Adrenal gland (tissue), 12 donors: Measurements from ENCODE around the gene ACOX1. TPM values are rescaled to one million over a fixed set of nuclear protein-coding genes. Genes with fewer than 3 reads are reported as not detected.

Experiments
- DNase-seq, 7 donors: peaks; one replicate each; pipeline ENCODE4 v3.0.0-alpha.2; 2019 to 2020
- H3K27ac ChIP-seq, 5 donors: fragments of 200-600 bp; sonication (generic) in 4 of 5; 1 replicate in 3 of 5; 2 replicates in 2 of 5; pipeline versions ENCODE4 v1.5.1 to v1.8.0; 2016 to 2020; ENCODE audit warnings: mild to moderate bottlenecking in 1 of 5
- H3K27me3 ChIP-seq: fragments of 200-600 bp; 2 replicates; pipeline ENCODE4 v1.8.0; 2021
- H3K36me3 ChIP-seq, 2 donors: fragments of 200-600 bp; replicated peaks in 1 of 2; 1 replicate in 1 of 2; 2 replicates in 1 of 2; pipeline versions ENCODE4 v1.5.1 to v1.8.0; 2018 to 2022
- H3K4me1 ChIP-seq, 2 donors: fragments of 200-600 bp; replicated peaks in 1 of 2; 1 replicate in 1 of 2; 2 replicates in 1 of 2; pipeline versions ENCODE4 v1.5.1 to v1.8.0; 2018 to 2021
- H3K4me3 ChIP-seq, 4 donors: fragments of 200-600 bp; sonication (generic) in 3 of 4; one replicate each; pipeline ENCODE4 v1.5.1; 2016 to 2018
- H3K9me3 ChIP-seq, 3 donors: fragments of 200-600 bp; sonication (generic) in 1 of 3; replicated peaks in 1 of 3; 1 replicate in 2 of 3; 2 replicates in 1 of 3; pipeline versions ENCODE4 v1.5.1 to v1.8.0; 2016 to 2021
- POLR2A ChIP-seq, 2 donors: fragments of 450-650 bp; IDR thresholded peaks; one replicate each; pipeline ENCODE4 v1.6.1; 2017; ENCODE audit warnings: antibody characterized with exemption in 2 of 2, mild to moderate bottlenecking in 2 of 2, moderate library complexity in 1 of 2
- WGBS, 4 donors: extraction: QIAGEN DNeasy Blood & Tissue Kit in 2 of 4; methylation state at CpG; one replicate each; pipeline versions ENCODE4 v1.1.5 to v1.1.7; 2013 to 2017; 5-methylcytosine and 5-hydroxymethylcytosine counted together
- intact Hi-C, 2 donors: fragments of 100-400 bp; cut with DNase I; formaldehyde crosslinking; loops; one replicate each; pipeline versions ENCODE4 v1.14.1 to v1.15.0; 2022 to 2023
- polyA plus RNA-seq, 3 donors: library from polyadenylated mRNA; stranded (reverse); fragments of 200-250 nt in 2 of 3; fragments of 350-450 nt in 1 of 3; fragmentation: Illumina TruSeq in 1 of 3; extraction: RNeasy Lipid Tissue Mini Kit (QIAGEN cat#74804) in 1 of 3; gene quantifications; one replicate each; pipeline ENCODE4 v1.2.3, GENCODE V29; 2013 to 2014
- total RNA-seq, 9 donors: library from RNA; depleted of rRNA in 4 of 9; stranded (reverse); fragments of >200 nt in 4 of 9; fragments of 120-200 nt in 1 of 9; fragmentation: NEBNext Ultra II Directional in 1 of 9; extraction: Animal tissue kit (Norgen Biotek cat#: 25700) in 1 of 9; gene quantifications; one replicate each; pipeline versions ENCODE4 v1.1.0 to v1.2.4, GENCODE V29; 2013 to 2023
- TF ChIP-seq, protein P1 (sequence below), 6 experiments: fragments of 450-650 bp in 4 of 6; fragments of 200-600 bp in 2 of 6; sonication (generic) in 1 of 6; IDR thresholded peaks; 1 replicate in 5 of 6; 2 replicates in 1 of 6; pipeline versions ENCODE4 v1.5.1 to v1.8.0; 2016 to 2021; ENCODE audit warnings: antibody characterized with exemption in 6 of 6, mild to moderate bottlenecking in 2 of 6, moderate library complexity in 1 of 6
- donor health status: healthy with polysubstance abuse.
- donor health status: Bipolar disorder and iron deficiency.
- donor health status: DM: yes; HTN: yes; CAD: no.
- donor health status: DM: no; HTN: no; CAD: no.
- donor health status: DM: no; HTN: no; CAD: no.
- donor health status: DM: yes; HTN: yes; CAD: no.

ACOX1 gene
- total and polyA plus RNA-seq, 12 donors: 28.9 to 109 (median 69.1) TPM

DNA sequence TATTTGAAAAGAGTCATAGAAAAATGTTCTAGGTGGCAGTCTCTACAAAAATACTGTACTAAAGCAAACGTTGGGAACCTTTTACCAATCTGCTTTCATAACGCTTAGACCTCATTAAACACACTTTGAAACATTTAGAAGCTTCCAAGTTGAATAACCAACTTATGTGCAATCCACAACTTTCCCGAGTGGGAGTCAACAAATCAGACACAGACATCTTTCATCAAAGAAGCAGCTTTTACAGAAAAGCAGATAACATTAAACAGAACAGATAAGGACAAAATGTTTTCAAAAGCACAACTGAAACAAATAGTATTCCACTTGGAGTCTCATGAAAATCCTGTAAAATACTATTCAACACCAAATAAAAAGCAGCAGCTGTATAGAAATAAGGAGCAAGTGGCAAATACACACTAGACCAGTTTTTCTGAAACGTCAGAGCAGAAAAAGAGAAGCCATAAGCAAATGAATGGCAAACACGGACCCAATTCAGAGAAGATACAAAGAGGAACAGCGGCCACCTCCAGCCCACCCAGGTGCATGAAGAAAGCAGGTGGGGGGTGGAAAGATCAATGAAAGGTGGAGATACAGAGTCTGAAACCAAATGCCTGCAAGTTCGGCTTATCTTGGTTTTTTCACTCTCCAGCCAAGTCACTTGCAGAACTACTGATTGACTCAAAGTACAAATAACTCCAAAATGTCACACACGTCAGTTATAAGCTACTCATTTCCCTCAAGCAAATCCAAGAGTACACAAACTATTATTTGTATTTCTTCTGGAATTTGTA, 19.7 kb downstream of the ACOX1 start:
- intact Hi-C loops: no loop called here
- WGBS, 4 donors: 48 to 51% (median 49%) methylated on average over 8 of the region's 8 CpGs
- H3K36me3 ChIP-seq: peaks cover 0 to 27% of the 10 kb centered on the region in 2 donors
- H3K27ac ChIP-seq: no peak overlapping the region
- no peak for DNase-seq
- H3K4me3 ChIP-seq: no peak overlapping the region
- peaks cover 5 to 14% of the 10 kb centered on the region in 2 donors for H3K4me1 ChIP-seq
- no peaks in the 10 kb centered on the region for H3K27me3 ChIP-seq
- H3K9me3 ChIP-seq: no peaks in the 10 kb centered on the region
- TF ChIP-seq, protein P1, sequence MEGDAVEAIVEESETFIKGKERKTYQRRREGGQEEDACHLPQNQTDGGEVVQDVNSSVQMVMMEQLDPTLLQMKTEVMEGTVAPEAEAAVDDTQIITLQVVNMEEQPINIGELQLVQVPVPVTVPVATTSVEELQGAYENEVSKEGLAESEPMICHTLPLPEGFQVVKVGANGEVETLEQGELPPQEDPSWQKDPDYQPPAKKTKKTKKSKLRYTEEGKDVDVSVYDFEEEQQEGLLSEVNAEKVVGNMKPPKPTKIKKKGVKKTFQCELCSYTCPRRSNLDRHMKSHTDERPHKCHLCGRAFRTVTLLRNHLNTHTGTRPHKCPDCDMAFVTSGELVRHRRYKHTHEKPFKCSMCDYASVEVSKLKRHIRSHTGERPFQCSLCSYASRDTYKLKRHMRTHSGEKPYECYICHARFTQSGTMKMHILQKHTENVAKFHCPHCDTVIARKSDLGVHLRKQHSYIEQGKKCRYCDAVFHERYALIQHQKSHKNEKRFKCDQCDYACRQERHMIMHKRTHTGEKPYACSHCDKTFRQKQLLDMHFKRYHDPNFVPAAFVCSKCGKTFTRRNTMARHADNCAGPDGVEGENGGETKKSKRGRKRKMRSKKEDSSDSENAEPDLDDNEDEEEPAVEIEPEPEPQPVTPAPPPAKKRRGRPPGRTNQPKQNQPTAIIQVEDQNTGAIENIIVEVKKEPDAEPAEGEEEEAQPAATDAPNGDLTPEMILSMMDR (IDR thresholded peaks at IDR 0.05): no peak
- TF ChIP-seq POLR2A (IDR thresholded peaks at IDR 0.05): no peak

DNA sequence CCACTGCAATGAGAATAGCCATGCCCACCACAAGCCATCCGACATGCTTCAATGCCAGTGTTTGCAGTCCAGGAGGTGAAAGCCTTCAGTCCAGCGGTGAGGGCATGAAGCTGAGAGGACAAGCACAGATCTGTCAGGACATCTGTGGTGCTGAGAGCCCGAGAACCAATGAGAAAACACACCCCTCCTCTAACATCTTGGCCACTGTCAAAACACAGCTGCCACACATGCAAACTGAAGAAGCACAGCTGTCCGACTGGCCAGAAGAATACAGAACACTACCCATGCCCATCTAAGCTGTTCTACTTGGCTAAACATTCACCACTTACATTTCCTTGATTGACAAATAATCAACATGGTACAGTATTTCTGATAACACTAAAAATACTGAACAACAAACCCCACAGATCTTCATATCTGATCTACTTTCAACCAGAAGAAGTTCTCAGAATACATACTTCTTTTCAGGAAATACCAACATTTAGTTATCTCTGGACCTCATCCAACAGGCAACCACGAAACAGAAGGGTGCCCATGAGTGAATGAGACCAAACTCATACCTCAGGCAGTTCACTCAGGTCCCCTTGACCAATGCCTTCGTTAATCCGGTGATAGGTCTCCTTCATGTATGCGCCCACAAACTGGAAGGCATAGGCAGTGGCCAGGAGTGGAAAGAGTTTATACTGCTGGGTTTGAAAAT, 28.0 kb downstream of the ACOX1 start:
- no peak for DNase-seq
- H3K36me3 ChIP-seq: peaks cover 0 to 99% of the 10 kb centered on the region in 2 donors
- H3K4me3 ChIP-seq: no peak overlapping the region
- no peaks in the 10 kb centered on the region for H3K4me1 ChIP-seq
- 83 to 91% (median 89%) methylated on average over 7 to 8 of the region's 8 CpGs for WGBS, 4 donors
- no peak overlapping the region for H3K27ac ChIP-seq
- H3K27me3 ChIP-seq: no peaks in the 10 kb centered on the region
- intact Hi-C loops: no loop called here
- no peak for TF ChIP-seq POLR2A (IDR thresholded peaks at IDR 0.05)
- TF ChIP-seq, protein P1 (IDR thresholded peaks at IDR 0.05): no peak
- H3K9me3 ChIP-seq: no peaks in the 10 kb centered on the region

DNA sequence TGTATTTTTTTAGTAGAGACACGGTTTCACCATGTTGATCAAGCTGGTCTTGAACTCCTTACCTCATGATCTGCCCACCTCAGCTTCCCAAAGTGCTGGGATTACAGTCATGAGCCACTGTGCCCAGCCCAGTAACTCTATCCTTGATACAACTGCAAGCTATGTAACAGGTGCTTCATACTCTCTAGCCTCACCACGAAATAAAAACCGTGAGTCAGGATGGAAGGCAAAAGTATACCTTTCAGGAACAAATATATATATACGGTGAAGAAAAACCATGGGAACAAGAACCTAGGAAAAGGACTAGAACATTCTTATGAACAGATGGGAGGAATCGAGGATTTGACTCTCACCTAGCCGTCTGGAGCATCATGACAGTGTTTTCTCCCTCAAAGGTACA, 28.5 kb downstream of the ACOX1 start:
- H3K36me3 ChIP-seq: peaks cover 0 to 99% of the 10 kb centered on the region in 2 donors
- intact Hi-C loops: no loop called here
- WGBS, 4 donors: 89 to 96% (median 91%) methylated on average over 6 of the region's 6 CpGs

DNA sequence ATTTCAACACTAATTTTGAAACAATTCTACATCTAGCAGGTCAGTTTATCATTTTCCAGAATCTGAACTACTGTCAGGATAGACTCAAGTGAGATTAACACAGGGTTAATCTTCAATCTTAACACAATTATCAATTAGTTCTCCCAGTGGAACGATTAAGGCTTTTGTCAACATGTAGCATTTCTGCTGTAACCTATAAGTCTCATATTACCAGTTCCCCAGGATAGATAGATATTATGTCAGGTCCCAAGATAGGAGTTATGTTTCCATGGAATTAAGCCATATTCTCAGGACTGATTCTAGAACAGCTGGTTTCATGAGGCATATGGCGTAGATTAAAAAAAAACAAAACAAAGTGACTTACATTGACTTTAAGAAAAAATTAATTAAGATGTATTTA, 33.8 kb downstream of the ACOX1 start:
- TF ChIP-seq, protein P1 (IDR thresholded peaks at IDR 0.05): no peak
- no peak for TF ChIP-seq POLR2A (IDR thresholded peaks at IDR 0.05)
- H3K27ac ChIP-seq: no peak overlapping the region
- no peak overlapping the region for H3K4me3 ChIP-seq
- 64 to 76% (median 73%) methylated on average over 2 of the region's 2 CpGs for WGBS, 4 donors
- DNase-seq: no peak
- no peaks in the 10 kb centered on the region for H3K9me3 ChIP-seq
- no peaks in the 10 kb centered on the region for H3K27me3 ChIP-seq
- peaks cover 0 to 55% of the 10 kb centered on the region in 2 donors for H3K36me3 ChIP-seq
- H3K4me1 ChIP-seq: peaks cover 0 to 11% of the 10 kb centered on the region in 2 donors
- intact Hi-C loops: no loop called here

More for the DNA sequence above, 28.5 kb downstream of the ACOX1 start:
- no peak overlapping the region for H3K4me3 ChIP-seq
- H3K9me3 ChIP-seq: no peaks in the 10 kb centered on the region
- DNase-seq: no peak
- TF ChIP-seq, protein P1 (IDR thresholded peaks at IDR 0.05): no peak
- TF ChIP-seq POLR2A (IDR thresholded peaks at IDR 0.05): no peak
- no peak overlapping the region for H3K27ac ChIP-seq
- no peaks in the 10 kb centered on the region for H3K4me1 ChIP-seq
- H3K27me3 ChIP-seq: no peaks in the 10 kb centered on the region
